ENCODE measurements around the gene ELP4. TPM values are rescaled to one million over a fixed set of nuclear protein-coding genes. Genes with fewer than 3 reads are reported as not detected.

The ELP4 gene
- total and polyA plus RNA-seq, 9 of the 15 experiments (the other 6 are each of a cell fraction or from before 2014, with no cell fraction given) = 24.1 to 60.3 (median 38.7) TPM

GRCh38 chr11:31810779-31811647 lies 301.4 kb downstream of the ELP4 start, which contains the start of gene PAX6:
PAX6 (minus strand) TSS chr11:31811322; CDS start chr11:31806411, 4,911 bp downstream.
- peaks cover 4 to 46% of the 10 kb centered on the region in 2 experiments; a peak in 4 of 5 replicates for H3K4me1 ChIP-seq (replicated peaks in 1 of 2; ENCODE audit: control insufficient read depth in 2 of 2, insufficient read depth in 2 of 2, low read length in 2 of 2)
- no peaks in the 10 kb centered on the region for H3K36me3 ChIP-seq (ENCODE audit: control insufficient read depth, insufficient read depth, low read length)
- intact Hi-C loops (cut with micrococcal nuclease) (loop anchor here (5.0 to 10.0 kb wide), 2 partner anchors 169 to 306 kb away; partner anchors contain the start of genes ELP4 and IMMP1L), in situ Hi-C loops (cut with MboI) (no loop called here)
- no peaks in the 10 kb centered on the region for H3K79me2 ChIP-seq (ENCODE audit: control insufficient read depth, insufficient read depth, low read length)
- H3K27ac ChIP-seq (ENCODE audit: extremely low read depth, low read depth, low read length) = peak within 1 kb of the TSS; percentile 57; the same call in 2 of the 3 replicates
- no peaks in the 10 kb centered on the region for H3K9me3 ChIP-seq (replicated peaks; ENCODE audit: control insufficient read depth, insufficient read depth, low read depth, low read length)
- 1% methylated on average over 46 of the region's 49 CpGs for WGBS (ENCODE audit: insufficient coverage, low coverage, missing lambda C conversion rate)
- peak; percentile 82 for FAIRE-seq
- H3K9me1 ChIP-seq (ENCODE audit: control insufficient read depth, insufficient read depth, low read length) = no peaks in the 10 kb centered on the region
- H4K20me1 ChIP-seq (replicated peaks; ENCODE audit: control insufficient read depth, insufficient read depth, low read length) = no peaks in the 10 kb centered on the region; the same call in 1 of the 2 replicates
- peak; percentile 85 for ATAC-seq
- ChIA-PET POLR2A (interaction anchor here (0.9 kb wide), 1 partner anchor 48 kb away, joined by 3 read pairs; no protein-coding TSS in a partner anchor), CTCF (ENCODE audit: low intra/inter-chr PET ratio) (no interaction called here)
- H3K4me3 ChIP-seq = peak within 1 kb of the TSS; percentile 43
- peak within 1 kb of the TSS; percentile 71 for H2AFZ ChIP-seq (ENCODE audit: low read depth, low read length)
- peak within 1 kb of the TSS; percentile 46 to 87 for H3K9ac ChIP-seq (ENCODE audit: insufficient read depth in 1 of 2, low read depth in 2 of 2, low read length in 2 of 2)
- peak; percentile 57 to 87 (median 74) for DNase-seq (ENCODE audit: extremely low read depth in 1 of 4, low spot score in 3 of 4)
- H3K27me3 ChIP-seq (ENCODE audit: control insufficient read depth in 2 of 2, insufficient read depth in 2 of 2, low read length in 2 of 2) = peaks cover 13 to 56% of the 10 kb centered on the region in 2 experiments; a peak in 4 of 5 replicates
- peak within 1 kb of the TSS; percentile 69 for H3K4me2 ChIP-seq (ENCODE audit: insufficient read depth, low read length)
- TSS peak; percentile 55 for BruUV-seq (replicated peaks)
- TF ChIP-seq ZBTB40 (IDR thresholded peaks at IDR 0.05) (peak; percentile 67; the same call in 1 of the 2 replicates), ZBTB40 (CRISPR knock-in tag; IDR thresholded peaks at IDR 0.05) (no peak), ZNF609 (CRISPR knock-in tag; IDR thresholded peaks at IDR 0.05; ENCODE audit: borderline replicate concordance) (no peak), ZFP36 (IDR thresholded peaks at IDR 0.05; ENCODE audit: low read depth, low read length, partially characterized antibody) (peak; percentile 43), POLR2G (IDR thresholded peaks at IDR 0.05; ENCODE audit: low read depth, low read length) (peak; percentile 82)

Data from K562 (cell line).